ENCODE results near the gene DPEP2NB. TPM values are rescaled to one million over a fixed set of nuclear protein-coding genes. Genes with fewer than 3 reads are reported as not detected.

DPEP2NB gene
- total RNA-seq, 4 donors from 2014 or later, result not detected

GRCh38 chr16:68049449-68049848 lies 33.7 kb upstream of the DPEP2NB start:
- 86 to 100% methylated on average over 2 of the region's 2 CpGs for WGBS, 2 donors
- no peak overlapping the region for H3K4me3 ChIP-seq (ENCODE audit: low read depth, poor library complexity, severe bottlenecking)
- no peak for DNase-seq (ENCODE audit: low spot score in 2 of 2)
- no peak for TF ChIP-seq POLR2A (IDR thresholded peaks at IDR 0.05)
- no peak for TF ChIP-seq CTCF (IDR thresholded peaks at IDR 0.05)
- intact Hi-C loops (cut with DNase I; ENCODE audit: low total_unique reads), result loop anchor here (10.0 kb wide), 1 partner anchor 225 kb away; no protein-coding TSS in a partner anchor

GRCh38 chr16:68047987-68048386 lies 32.3 kb upstream of the DPEP2NB start:
- intact Hi-C loops (cut with DNase I; ENCODE audit: low total_unique reads), result loop anchor here (10.0 kb wide), 1 partner anchor 223 kb away; no protein-coding TSS in a partner anchor
- TF ChIP-seq POLR2A (IDR thresholded peaks at IDR 0.05) (no peak), CTCF (IDR thresholded peaks at IDR 0.05) (no peak)
- WGBS, 2 donors, result 74 to 79% methylated on average over 2 of the region's 2 CpGs
- no peak overlapping the region for H3K4me3 ChIP-seq (ENCODE audit: low read depth, poor library complexity, severe bottlenecking)
- DNase-seq (ENCODE audit: low spot score in 2 of 2), result no peak

- intact Hi-C loops (cut with DNase I; ENCODE audit: low total_unique reads), result loop anchor here (10.0 kb wide), 1 partner anchor 221 kb away; no protein-coding TSS in a partner anchor
- DNase-seq (ENCODE audit: low spot score in 2 of 2), result no peak
- 79 to 84% methylated on average over 7 of the region's 7 CpGs for WGBS, 2 donors
- no peak overlapping the region for H3K4me3 ChIP-seq (ENCODE audit: low read depth, poor library complexity, severe bottlenecking)
- no peak for TF ChIP-seq CTCF (IDR thresholded peaks at IDR 0.05)
- no peak for TF ChIP-seq POLR2A (IDR thresholded peaks at IDR 0.05)
Observed at GRCh38 chr16:68046106-68046505, 30.4 kb upstream of the DPEP2NB start.

- TF ChIP-seq POLR2A (IDR thresholded peaks at IDR 0.05), result no peak
- TF ChIP-seq CTCF (IDR thresholded peaks at IDR 0.05), result no peak
- no peak overlapping the region for H3K4me3 ChIP-seq (ENCODE audit: low read depth, poor library complexity, severe bottlenecking)
- intact Hi-C loops (cut with DNase I; ENCODE audit: low total_unique reads), result loop anchor here (5.0 to 10.0 kb wide), 2 partner anchors 49 to 217 kb away; no protein-coding TSS in a partner anchor
- WGBS, 2 donors, result 79 to 87% methylated on average over 2 of the region's 2 CpGs
- no peak for DNase-seq (ENCODE audit: low spot score in 2 of 2)
Observed at GRCh38 chr16:68041783-68042182, 26.1 kb upstream of the DPEP2NB start.

- WGBS, 2 donors, result 62 to 82% methylated on average over 10 to 14 of the region's 14 CpGs
- TF ChIP-seq CTCF (IDR thresholded peaks at IDR 0.05) (peak in 1 of 3 donors; percentile 72), POLR2A (IDR thresholded peaks at IDR 0.05) (no peak)
- H3K4me3 ChIP-seq (ENCODE audit: low read depth, poor library complexity, severe bottlenecking), result no peak overlapping the region
- peak; percentile 78 to 97 for DNase-seq (ENCODE audit: low spot score in 2 of 2)
- intact Hi-C loops (cut with DNase I; ENCODE audit: low total_unique reads), result loop anchor here (5.0 to 10.0 kb wide), 2 partner anchors 48 to 216 kb away; no protein-coding TSS in a partner anchor
Observed at GRCh38 chr16:68040506-68041288, 25.0 kb upstream of the DPEP2NB start.
